NCI-H460 (cell line): ENCODE measurements around the gene CDC5L. TPM values are rescaled to one million over a fixed set of nuclear protein-coding genes. Genes with fewer than 3 reads are reported as not detected.
"Not testable (repeated sequence)": the region's sequence is repeated elsewhere in the genome, so short reads cannot be mapped to it uniquely, and the experiment has no call there.

Source experiments
- DNase-seq: peaks from one replicate; pipeline ENCODE4 v3.0.0-alpha.2; 2016; ENCODE audit warnings: low read depth; ENCODE audit errors: extremely low read depth
- total RNA-seq: library from RNA; depleted of rRNA; stranded (reverse); fragments of >200 nt; shearing (Covaris generic); gene quantifications from 2 replicates; pipeline ENCODE4 v1.2.3, GENCODE V29; 2014

The CDC5L gene
- total RNA-seq, 1 experiment from 2014 or later = 16.3 TPM

GRCh38 chr6:44449181-44449580 lies 61.7 kb downstream of the CDC5L start:
- not testable (repeated sequence) for DNase-seq

- DNase-seq = no peak
Measured at GRCh38 chr6:44451803-44452695, 64.5 kb downstream of the CDC5L start.

- DNase-seq = no peak
Measured at GRCh38 chr6:44452725-44453124, 65.2 kb downstream of the CDC5L start.

GRCh38 chr6:44453146-44453545 lies 65.6 kb downstream of the CDC5L start:
- DNase-seq = no peak

- no peak for DNase-seq
Measured at GRCh38 chr6:44454198-44454597, 66.7 kb downstream of the CDC5L start.

GRCh38 chr6:44456070-44456965 lies 68.8 kb downstream of the CDC5L start:
- peak; percentile 51 for DNase-seq

- DNase-seq = no peak
Measured at GRCh38 chr6:44456966-44457292, 69.4 kb downstream of the CDC5L start.

- DNase-seq = no peak
Measured at GRCh38 chr6:44457596-44457995, 70.1 kb downstream of the CDC5L start.

GRCh38 chr6:44458551-44458950 lies 71.0 kb downstream of the CDC5L start:
- no peak for DNase-seq

- DNase-seq = no peak
Measured at GRCh38 chr6:44462335-44462734, 74.8 kb downstream of the CDC5L start.

GRCh38 chr6:44462797-44463727 lies 75.6 kb downstream of the CDC5L start:
- DNase-seq = no peak

- no peak for DNase-seq
Measured at GRCh38 chr6:44463728-44464450, 76.4 kb downstream of the CDC5L start.

- no peak for DNase-seq
Measured at GRCh38 chr6:44464527-44465310, 77.2 kb downstream of the CDC5L start.

GRCh38 chr6:44466955-44467354 lies 79.4 kb downstream of the CDC5L start:
- no peak for DNase-seq

- DNase-seq = no peak
Measured at GRCh38 chr6:44468835-44469234, 81.3 kb downstream of the CDC5L start.

- DNase-seq = no peak
Measured at GRCh38 chr6:44470115-44470464, 82.6 kb downstream of the CDC5L start.

GRCh38 chr6:44470746-44471145 lies 83.2 kb downstream of the CDC5L start:
- DNase-seq = no peak

GRCh38 chr6:44471271-44471981 lies 83.9 kb downstream of the CDC5L start:
- DNase-seq = no peak
